BLaER1 (cell line): ENCODE results near the gene IL17RA.

Experiments
- H3K27ac ChIP-seq: shearing (Covaris generic); formaldehyde crosslinking; 2 replicates; pipeline ENCODE4 v1.8.1; 2022
- H3K27me3 ChIP-seq: shearing (Covaris generic); formaldehyde crosslinking; 2 replicates; pipeline ENCODE4 v1.8.1; 2022
- H3K36me3 ChIP-seq: shearing (Covaris generic); formaldehyde crosslinking; 2 replicates; pipeline ENCODE4 v1.8.1; 2022
- H3K4me1 ChIP-seq: shearing (Covaris generic); formaldehyde crosslinking; 2 replicates; pipeline ENCODE4 v1.8.1; 2022
- H3K4me2 ChIP-seq: shearing (Covaris generic); formaldehyde crosslinking; 2 replicates; pipeline ENCODE4 v1.8.1; 2022
- H3K4me3 ChIP-seq: shearing (Covaris generic); formaldehyde crosslinking; 2 replicates; pipeline ENCODE4 v1.8.1; 2022
- H3K9ac ChIP-seq: shearing (Covaris generic); formaldehyde crosslinking; 2 replicates; pipeline ENCODE4 v1.8.1; 2022
- H3K9me3 ChIP-seq: shearing (Covaris generic); formaldehyde crosslinking; 2 replicates; pipeline ENCODE4 v1.8.1; 2022
- H4K20me1 ChIP-seq: shearing (Covaris generic); formaldehyde crosslinking; 2 replicates; pipeline ENCODE4 v1.8.1; 2022
- Cebpa-rat ChIP-seq: shearing (Covaris generic); IDR thresholded peaks from 2 replicates; pipeline ENCODE4 v1.8.1; 2022

IL17RA gene

GRCh38 chr22:17083811-17084441 lies 874 bp upstream of the IL17RA start:
- TF ChIP-seq Cebpa-rat: no peak
- peak overlapping the region; percentile 95 for H3K27ac ChIP-seq
- H3K4me2 ChIP-seq: peak overlapping the region; percentile 99
- H3K9ac ChIP-seq: peak overlapping the region; percentile 93
- H3K27me3 ChIP-seq: no peaks in the 10 kb centered on the region
- peaks cover 35% of the 10 kb centered on the region for H4K20me1 ChIP-seq
- H3K36me3 ChIP-seq: no peaks in the 10 kb centered on the region
- peak overlapping the region; percentile 96 for H3K4me3 ChIP-seq
- H3K9me3 ChIP-seq: no peaks in the 10 kb centered on the region
- H3K4me1 ChIP-seq: peaks cover 46% of the 10 kb centered on the region

GRCh38 chr22:17085277-17086181 lies 729 bp downstream of the IL17RA start:
- H3K4me2 ChIP-seq: peak overlapping the region; percentile 99
- peaks cover 51% of the 10 kb centered on the region for H4K20me1 ChIP-seq
- H3K4me1 ChIP-seq: peaks cover 57% of the 10 kb centered on the region
- no peaks in the 10 kb centered on the region for H3K9me3 ChIP-seq
- H3K4me3 ChIP-seq: peak overlapping the region; percentile 96
- peak overlapping the region; percentile 93 for H3K9ac ChIP-seq
- H3K27ac ChIP-seq: peak overlapping the region; percentile 95
- H3K27me3 ChIP-seq: no peaks in the 10 kb centered on the region
- no peaks in the 10 kb centered on the region for H3K36me3 ChIP-seq
- peak; percentile 25; the same call in 1 of the 2 replicates for TF ChIP-seq Cebpa-rat

GRCh38 chr22:17086296-17086695 lies 1.5 kb downstream of the IL17RA start:
- TF ChIP-seq Cebpa-rat: no peak
- H3K27me3 ChIP-seq: no peaks in the 10 kb centered on the region
- H3K9me3 ChIP-seq: no peaks in the 10 kb centered on the region
- peaks cover 65% of the 10 kb centered on the region for H3K4me1 ChIP-seq
- peak overlapping the region; percentile 96 for H3K4me3 ChIP-seq
- H3K36me3 ChIP-seq: no peaks in the 10 kb centered on the region
- peak overlapping the region; percentile 95; the same call in 1 of the 2 replicates for H3K27ac ChIP-seq
- peak overlapping the region; percentile 93 for H3K9ac ChIP-seq
- H3K4me2 ChIP-seq: peak overlapping the region; percentile 99
- peaks cover 59% of the 10 kb centered on the region for H4K20me1 ChIP-seq

DNA sequence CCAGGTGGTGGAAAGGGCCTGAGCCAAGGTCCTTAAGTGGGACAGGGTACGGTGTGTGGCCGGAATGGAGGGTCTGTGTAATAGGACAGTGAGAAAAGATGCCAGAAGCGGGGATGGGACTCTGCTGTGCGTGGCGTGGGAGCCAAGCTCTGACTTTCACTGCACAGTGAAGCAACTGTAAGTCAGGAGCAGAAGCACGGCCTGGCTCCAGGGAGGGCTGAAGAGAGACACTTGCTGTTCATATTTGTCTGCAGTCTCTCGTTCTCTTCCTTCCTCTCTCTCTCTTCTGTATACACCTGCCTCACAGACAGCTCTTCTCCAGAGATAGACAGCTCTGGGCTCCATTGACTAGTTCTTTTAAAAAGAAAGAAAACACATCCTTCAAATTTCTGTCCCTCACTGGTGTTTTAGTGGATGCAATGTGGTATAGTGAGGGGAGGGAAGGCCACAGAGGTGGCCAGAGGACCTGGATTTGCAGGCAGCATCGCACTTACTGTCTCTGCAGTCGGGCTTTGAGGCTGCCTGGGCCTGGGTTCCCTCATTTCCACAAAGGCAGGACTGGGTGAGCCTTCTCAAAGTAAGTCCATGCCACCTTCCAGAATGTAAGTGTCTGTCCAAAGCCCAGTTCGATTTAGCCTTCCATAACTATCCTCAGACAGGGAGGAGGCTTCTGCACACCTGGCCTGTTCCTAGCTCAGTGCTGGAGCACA lies 2.1 kb downstream of the IL17RA start:
- Histone ChIP-seq H3K4me3 (peak overlapping the region; percentile 96), H4K20me1 (peaks cover 65% of the 10 kb centered on the region), H3K4me2 (peak overlapping the region; percentile 99), H3K9me3 (no peaks in the 10 kb centered on the region), H3K36me3 (no peaks in the 10 kb centered on the region), H3K4me1 (peaks cover 71% of the 10 kb centered on the region), H3K9ac (peak overlapping the region; percentile 60), H3K27ac (peak overlapping the region; percentile 75), H3K27me3 (no peaks in the 10 kb centered on the region)
- TF ChIP-seq Cebpa-rat: no peak

DNA sequence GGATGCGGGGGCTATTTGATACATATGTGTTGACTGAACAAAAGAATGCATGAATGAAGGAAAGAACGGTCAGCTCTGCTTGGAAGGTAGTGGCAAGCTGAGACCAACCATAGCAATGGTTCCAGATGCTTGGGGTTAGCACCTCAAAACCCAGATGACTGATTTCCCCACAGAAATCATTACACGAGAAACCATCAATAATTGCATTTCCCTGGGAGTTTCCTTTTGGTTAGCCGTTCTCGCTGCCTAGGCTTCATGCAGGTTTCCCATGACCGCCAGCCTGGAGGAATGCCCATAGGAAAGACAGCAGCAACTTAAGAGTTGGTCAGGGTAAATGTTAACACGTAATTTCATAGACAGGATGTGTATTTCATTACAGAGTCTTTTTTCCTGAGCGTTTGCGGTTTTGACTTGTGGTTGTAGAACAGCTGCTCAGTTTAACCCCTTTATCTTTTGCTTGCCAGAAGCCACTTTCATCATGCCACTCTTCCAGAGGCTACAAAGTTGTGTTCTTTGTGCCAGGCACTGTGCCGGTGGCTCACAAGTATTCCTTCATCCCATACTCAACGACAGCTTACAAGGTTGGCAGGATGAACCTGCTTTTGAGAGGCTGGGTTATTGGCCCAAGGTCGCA lies 2.8 kb downstream of the IL17RA start:
- Histone ChIP-seq H3K36me3 (no peaks in the 10 kb centered on the region), H3K4me1 (peaks cover 78% of the 10 kb centered on the region), H4K20me1 (peaks cover 72% of the 10 kb centered on the region), H3K9ac (peak overlapping the region; percentile 60), H3K4me3 (peak overlapping the region; percentile 96), H3K9me3 (no peaks in the 10 kb centered on the region), H3K4me2 (peak overlapping the region; percentile 99), H3K27ac (peak overlapping the region; percentile 75), H3K27me3 (no peaks in the 10 kb centered on the region)
- no peak for TF ChIP-seq Cebpa-rat

- no peak for TF ChIP-seq Cebpa-rat
- H3K4me1 ChIP-seq: peaks cover 77% of the 10 kb centered on the region
- no peak overlapping the region for H3K4me2 ChIP-seq
- H3K27ac ChIP-seq: no peak overlapping the region
- no peaks in the 10 kb centered on the region for H3K9me3 ChIP-seq
- no peaks in the 10 kb centered on the region for H3K36me3 ChIP-seq
- H3K9ac ChIP-seq: no peak overlapping the region
- no peaks in the 10 kb centered on the region for H3K27me3 ChIP-seq
- no peak overlapping the region for H3K4me3 ChIP-seq
- peaks cover 99% of the 10 kb centered on the region for H4K20me1 ChIP-seq
Observed at GRCh38 chr22:17090550-17090949, 5.8 kb downstream of the IL17RA start.

GRCh38 chr22:17091851-17092250 lies 7.1 kb downstream of the IL17RA start:
- H3K4me2 ChIP-seq: 0 out of 2 replicates have a peak overlapping the region, but pooled peaks have one; percentile 16
- no peak overlapping the region for H3K27ac ChIP-seq

GRCh38 chr22:17093081-17093480 lies 8.3 kb downstream of the IL17RA start:
- no peaks in the 10 kb centered on the region for H3K27me3 ChIP-seq
- H4K20me1 ChIP-seq: peaks cover 99% of the 10 kb centered on the region
- no peak overlapping the region for H3K4me2 ChIP-seq
- no peak overlapping the region for H3K9ac ChIP-seq
- TF ChIP-seq Cebpa-rat: no peak
- no peaks in the 10 kb centered on the region for H3K9me3 ChIP-seq
- peaks cover 77% of the 10 kb centered on the region for H3K4me1 ChIP-seq
- H3K4me3 ChIP-seq: no peak overlapping the region
- H3K27ac ChIP-seq: no peak overlapping the region
- H3K36me3 ChIP-seq: no peaks in the 10 kb centered on the region

More at GRCh38 chr22:17091851-17092250, 7.1 kb downstream of the IL17RA start:
- peaks cover 77% of the 10 kb centered on the region for H3K4me1 ChIP-seq
- H4K20me1 ChIP-seq: peaks cover 99% of the 10 kb centered on the region
- H3K27me3 ChIP-seq: no peaks in the 10 kb centered on the region
- no peak overlapping the region for H3K9ac ChIP-seq
- H3K4me3 ChIP-seq: no peak overlapping the region
- H3K9me3 ChIP-seq: no peaks in the 10 kb centered on the region
- TF ChIP-seq Cebpa-rat: no peak
- no peaks in the 10 kb centered on the region for H3K36me3 ChIP-seq

GRCh38 chr22:17095538-17095937 lies 10.7 kb downstream of the IL17RA start:
- Histone ChIP-seq H3K9ac (no peak overlapping the region), H4K20me1 (peaks cover 90% of the 10 kb centered on the region)

More at GRCh38 chr22:17095538-17095937, 10.7 kb downstream of the IL17RA start:
- Histone ChIP-seq H3K4me1 (peaks cover 72% of the 10 kb centered on the region), H3K27me3 (no peaks in the 10 kb centered on the region), H3K4me3 (no peak overlapping the region), H3K36me3 (peaks cover 19% of the 10 kb centered on the region), H3K27ac (0 out of 2 replicates have a peak overlapping the region, but pooled peaks have one; percentile 24), H3K4me2 (peak overlapping the region; percentile 84), H3K9me3 (no peaks in the 10 kb centered on the region)
- TF ChIP-seq Cebpa-rat: no peak
